Lower leg skin (tissue), 3 donors: ENCODE data around the gene APOBEC3C.
"Not testable (repeated sequence)": the region's sequence is repeated elsewhere in the genome, so short reads cannot be mapped to it uniquely, and the experiment has no call there.

ENCODE experiments used
- CTCF ChIP-seq, 3 donors: fragments of 450-650 bp; IDR thresholded peaks; one replicate each; pipeline ENCODE4 v1.5.1; 2016; ENCODE audit warnings: antibody characterized with exemption in 3 of 3, mild to moderate bottlenecking in 3 of 3, moderate library complexity in 2 of 3
- POLR2A ChIP-seq, 2 donors: fragments of 450-650 bp; IDR thresholded peaks; one replicate each; pipeline ENCODE4 v1.6.1; 2016 to 2017; ENCODE audit warnings: antibody characterized with exemption in 2 of 2, mild to moderate bottlenecking in 1 of 2, moderate library complexity in 1 of 2

- not testable (repeated sequence) for TF ChIP-seq CTCF, POLR2A (IDR thresholded peaks at IDR 0.05)
Measured at GRCh38 chr22:39066442-39067276, 52.6 kb downstream of the APOBEC3C start.
